GM13977 (cell line): ENCODE results near the gene SCAMP1.
"Not testable (repeated sequence)": the region's sequence is repeated elsewhere in the genome, so short reads cannot be mapped to it uniquely, and the experiment has no call there.

Experiments
- DNase-seq: peaks from one replicate; pipeline ENCODE4 v3.0.0; 2012; ENCODE audit warnings: low spot score
- CTCF ChIP-seq: IDR thresholded peaks from 2 replicates; pipeline ENCODE4 v1.5.1; 2012; ENCODE audit warnings: mild to moderate bottlenecking, control low read depth; ENCODE audit not compliant: insufficient read depth; ENCODE audit errors: extremely low read depth, missing control alignments
- in situ Hi-C: fragments of 300-500 bp; cut with MboI; formaldehyde crosslinking; loops from one replicate; pipeline ENCODE4 v1.12.0; 2022; ENCODE audit warnings: low sequenced_read_pairs, low pct_unique_long_range_greater_than_20kb, mixed read lengths, inconsistent platforms; ENCODE audit not compliant: unreplicated experiment

Gene SCAMP1

GRCh38 chr5:78369680-78370079, 9.3 kb downstream of the SCAMP1 start:
- no peak for TF ChIP-seq CTCF
- no peak for DNase-seq
- in situ Hi-C loops, result no loop called here

GRCh38 chr5:78373231-78373630, 12.8 kb downstream of the SCAMP1 start:
- TF ChIP-seq CTCF, result no peak
- DNase-seq, result no peak
- in situ Hi-C loops, result no loop called here

- DNase-seq, result no peak
- no peak for TF ChIP-seq CTCF
- in situ Hi-C loops, result no loop called here
Observed at GRCh38 chr5:78376315-78376714, 15.9 kb downstream of the SCAMP1 start.

- no peak for DNase-seq
- no peak for TF ChIP-seq CTCF
- in situ Hi-C loops, result no loop called here
Observed at GRCh38 chr5:78377056-78377717, 16.8 kb downstream of the SCAMP1 start.

GRCh38 chr5:78377718-78378105, 17.3 kb downstream of the SCAMP1 start:
- no peak for TF ChIP-seq CTCF
- in situ Hi-C loops, result no loop called here
- no peak for DNase-seq

GRCh38 chr5:78387468-78388153, 27.2 kb downstream of the SCAMP1 start:
- in situ Hi-C loops, result no loop called here
- no peak for DNase-seq
- TF ChIP-seq CTCF, result no peak

GRCh38 chr5:78391357-78391756, 30.9 kb downstream of the SCAMP1 start:
- DNase-seq, in situ Hi-C loops: not testable (repeated sequence)
